Progenitor cell of endocrine pancreas (in vitro differentiated cells): ENCODE results near the gene HDGFL1. TPM values are rescaled to one million over a fixed set of nuclear protein-coding genes. Genes with fewer than 3 reads are reported as not detected.

Experiments
- DNase-seq: peaks from one replicate; pipeline ENCODE4 v3.0.0; 2021; ENCODE audit warnings: low spot score; ENCODE audit not compliant: unreplicated experiment
- H3K27ac Mint-ChIP-seq: 2 replicates; pipeline ENCODE4 v1.8.0; 2021; ENCODE audit warnings: mild to moderate bottlenecking, moderate library complexity, mixed read lengths
- H3K27me3 Mint-ChIP-seq: 2 replicates; pipeline ENCODE4 v1.8.0; 2021; ENCODE audit warnings: mixed read lengths
- H3K36me3 Mint-ChIP-seq: 2 replicates; pipeline ENCODE4 v1.8.0; 2022; ENCODE audit warnings: mixed read lengths; ENCODE audit not compliant: insufficient read depth
- H3K4me1 Mint-ChIP-seq: 2 replicates; pipeline ENCODE4 v1.8.0; 2021; ENCODE audit warnings: low read depth, mixed read lengths
- H3K4me3 Mint-ChIP-seq: 2 replicates; pipeline ENCODE4 v1.8.0; 2021; ENCODE audit warnings: low read depth, mild to moderate bottlenecking, moderate library complexity, mixed read lengths
- H3K9me3 Mint-ChIP-seq: 2 replicates; pipeline ENCODE4 v1.8.0; 2021; ENCODE audit warnings: low read depth, mixed read lengths
- total RNA-seq: library from RNA; stranded (reverse); gene quantifications from 2 replicates; pipeline ENCODE4 v1.2.1, GENCODE V29; 2021
- TF ChIP-seq, protein P1 (sequence below): fragments of 200-600 bp; sonication (generic); IDR thresholded peaks from one replicate; pipeline ENCODE4 v1.5.0; 2021; ENCODE audit warnings: antibody characterized with exemption, mild to moderate bottlenecking; ENCODE audit not compliant: unreplicated experiment

The HDGFL1 gene
- total RNA-seq, 1 donor from 2014 or later: not detected

DNA sequence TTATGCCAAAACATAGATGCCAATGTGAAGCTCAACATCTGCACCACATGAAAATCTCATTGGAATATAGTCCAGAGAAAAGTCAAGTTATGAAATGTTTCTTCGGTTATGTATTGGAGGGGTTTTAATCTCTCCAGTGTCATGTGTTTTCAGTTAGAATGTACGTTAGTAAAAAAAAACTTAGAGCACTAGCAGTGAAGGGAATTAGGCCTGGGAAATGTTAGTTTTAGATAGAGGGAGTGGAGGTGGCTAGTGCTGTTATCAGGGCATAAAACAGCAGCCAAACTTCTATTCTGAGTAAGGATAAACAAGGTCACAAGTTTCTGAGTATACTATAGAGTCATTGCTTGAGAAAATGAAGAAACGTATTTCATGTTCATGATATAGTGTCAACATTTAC lies 42.9 kb downstream of the HDGFL1 start:
- Mint-ChIP-seq H3K4me1 (peaks cover 9% of the 10 kb centered on the region), H3K36me3 (no peaks in the 10 kb centered on the region), H3K27ac (no peak overlapping the region), H3K9me3 (no peaks in the 10 kb centered on the region), H3K4me3 (no peak overlapping the region), H3K27me3 (no peaks in the 10 kb centered on the region)
- DNase-seq: no peak
- TF ChIP-seq, protein P1, sequence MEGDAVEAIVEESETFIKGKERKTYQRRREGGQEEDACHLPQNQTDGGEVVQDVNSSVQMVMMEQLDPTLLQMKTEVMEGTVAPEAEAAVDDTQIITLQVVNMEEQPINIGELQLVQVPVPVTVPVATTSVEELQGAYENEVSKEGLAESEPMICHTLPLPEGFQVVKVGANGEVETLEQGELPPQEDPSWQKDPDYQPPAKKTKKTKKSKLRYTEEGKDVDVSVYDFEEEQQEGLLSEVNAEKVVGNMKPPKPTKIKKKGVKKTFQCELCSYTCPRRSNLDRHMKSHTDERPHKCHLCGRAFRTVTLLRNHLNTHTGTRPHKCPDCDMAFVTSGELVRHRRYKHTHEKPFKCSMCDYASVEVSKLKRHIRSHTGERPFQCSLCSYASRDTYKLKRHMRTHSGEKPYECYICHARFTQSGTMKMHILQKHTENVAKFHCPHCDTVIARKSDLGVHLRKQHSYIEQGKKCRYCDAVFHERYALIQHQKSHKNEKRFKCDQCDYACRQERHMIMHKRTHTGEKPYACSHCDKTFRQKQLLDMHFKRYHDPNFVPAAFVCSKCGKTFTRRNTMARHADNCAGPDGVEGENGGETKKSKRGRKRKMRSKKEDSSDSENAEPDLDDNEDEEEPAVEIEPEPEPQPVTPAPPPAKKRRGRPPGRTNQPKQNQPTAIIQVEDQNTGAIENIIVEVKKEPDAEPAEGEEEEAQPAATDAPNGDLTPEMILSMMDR: no peak

DNA sequence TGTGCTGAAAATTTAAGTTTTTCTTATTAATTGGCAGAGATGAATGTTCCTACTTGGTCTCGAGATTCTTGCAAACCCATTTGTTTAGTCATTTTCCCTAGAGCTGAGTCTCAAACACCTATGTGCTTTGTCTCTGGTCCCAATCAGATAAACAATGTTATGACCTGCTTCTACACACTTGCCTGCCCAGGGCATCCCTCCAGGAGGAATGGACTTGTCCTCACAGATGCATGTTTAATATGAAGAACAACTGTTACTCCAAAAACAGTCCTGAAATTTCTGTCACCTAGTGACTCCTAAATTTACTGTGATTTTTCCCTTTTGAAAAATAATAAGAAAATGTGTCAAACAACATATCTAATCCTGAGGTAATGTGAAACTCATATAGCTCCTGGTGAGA lies 43.7 kb downstream of the HDGFL1 start:
- Mint-ChIP-seq H3K27me3 (no peaks in the 10 kb centered on the region), H3K27ac (no peak overlapping the region), H3K4me3 (no peak overlapping the region), H3K4me1 (peaks cover 9% of the 10 kb centered on the region), H3K36me3 (no peaks in the 10 kb centered on the region), H3K9me3 (no peaks in the 10 kb centered on the region)
- DNase-seq: no peak
- TF ChIP-seq, protein P1: no peak

DNA sequence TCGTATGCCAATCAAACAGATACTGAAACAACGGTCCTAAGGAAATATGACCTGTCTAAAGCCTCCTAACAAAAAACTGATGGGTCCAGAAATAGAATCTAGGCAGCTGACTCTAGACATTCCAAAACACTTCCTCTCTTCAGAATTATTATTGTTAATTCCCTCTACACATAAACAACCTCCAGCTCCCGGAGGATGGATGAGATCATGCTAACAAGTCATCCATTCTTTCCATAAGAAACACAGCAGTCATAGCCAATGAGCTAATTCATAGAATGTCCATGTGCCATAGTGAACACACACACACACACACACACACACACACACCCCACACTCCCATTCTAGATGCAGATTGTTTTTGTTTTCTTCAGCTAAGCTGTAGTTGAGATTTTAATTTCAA lies 44.3 kb downstream of the HDGFL1 start:
- Mint-ChIP-seq H3K36me3 (no peaks in the 10 kb centered on the region), H3K4me1 (peaks cover 9% of the 10 kb centered on the region), H3K9me3 (peaks cover 4% of the 10 kb centered on the region), H3K27ac (no peak overlapping the region), H3K4me3 (no peak overlapping the region), H3K27me3 (no peaks in the 10 kb centered on the region)
- TF ChIP-seq, protein P1: no peak
- DNase-seq: no peak

DNA sequence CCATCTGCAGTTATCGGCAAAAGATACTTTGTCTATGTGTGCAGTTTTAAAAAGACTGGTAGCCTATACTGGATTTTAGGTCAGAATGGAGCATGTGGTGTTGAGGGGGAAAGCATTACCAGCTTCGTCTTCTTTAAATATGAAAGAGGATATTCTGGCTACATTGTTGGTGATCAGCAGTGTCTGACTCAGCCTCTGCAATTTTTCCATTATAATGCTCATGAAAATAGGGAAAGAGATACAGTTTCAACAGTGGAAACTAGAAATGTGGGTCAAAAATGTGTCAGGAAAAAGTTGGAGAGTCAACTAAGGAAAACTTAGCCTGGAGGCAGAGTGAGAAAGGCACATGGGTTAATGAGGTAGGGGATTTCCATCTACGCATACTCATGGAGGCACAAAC lies 45.2 kb downstream of the HDGFL1 start:
- Mint-ChIP-seq H3K9me3 (peaks cover 8% of the 10 kb centered on the region), H3K4me1 (peaks cover 9% of the 10 kb centered on the region), H3K36me3 (no peaks in the 10 kb centered on the region), H3K4me3 (no peak overlapping the region), H3K27me3 (no peaks in the 10 kb centered on the region), H3K27ac (no peak overlapping the region)
- TF ChIP-seq, protein P1: no peak
- DNase-seq: no peak

DNA sequence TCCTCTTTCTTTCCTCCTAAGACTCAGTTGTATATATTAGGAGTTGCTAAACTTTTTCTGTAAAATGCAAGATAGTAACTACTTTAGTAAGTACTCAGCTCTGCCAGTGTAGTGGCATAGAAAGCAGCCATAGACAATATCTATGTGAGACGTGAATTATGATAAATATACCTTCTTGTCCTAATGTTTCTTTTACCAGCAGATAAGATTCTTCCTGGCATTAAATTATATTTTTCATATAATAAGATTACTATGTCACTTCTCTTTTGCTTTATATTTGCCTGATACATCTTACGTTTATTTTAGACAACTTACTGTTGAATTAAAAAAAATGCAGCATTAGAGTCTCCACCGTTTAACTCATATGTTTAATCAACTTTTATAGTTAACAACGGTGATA lies 51.7 kb downstream of the HDGFL1 start:
- no peak overlapping the region for H3K27ac Mint-ChIP-seq
- H3K27me3 Mint-ChIP-seq: no peaks in the 10 kb centered on the region
- no peak overlapping the region for H3K4me3 Mint-ChIP-seq
- DNase-seq: no peak
- H3K9me3 Mint-ChIP-seq: peaks cover 8% of the 10 kb centered on the region
- H3K36me3 Mint-ChIP-seq: no peaks in the 10 kb centered on the region
- H3K4me1 Mint-ChIP-seq: no peaks in the 10 kb centered on the region
- TF ChIP-seq, protein P1: no peak
